ENCODE results near the gene TMEFF1. TPM values are rescaled to one million over a fixed set of nuclear protein-coding genes. Genes with fewer than 3 reads are reported as not detected.

Gene TMEFF1
- total and polyA plus RNA-seq, 2 of the 8 experiments (the other 6 are each of a cell fraction or from before 2014, with no cell fraction given), result 13.5 to 68.2 TPM

DNA sequence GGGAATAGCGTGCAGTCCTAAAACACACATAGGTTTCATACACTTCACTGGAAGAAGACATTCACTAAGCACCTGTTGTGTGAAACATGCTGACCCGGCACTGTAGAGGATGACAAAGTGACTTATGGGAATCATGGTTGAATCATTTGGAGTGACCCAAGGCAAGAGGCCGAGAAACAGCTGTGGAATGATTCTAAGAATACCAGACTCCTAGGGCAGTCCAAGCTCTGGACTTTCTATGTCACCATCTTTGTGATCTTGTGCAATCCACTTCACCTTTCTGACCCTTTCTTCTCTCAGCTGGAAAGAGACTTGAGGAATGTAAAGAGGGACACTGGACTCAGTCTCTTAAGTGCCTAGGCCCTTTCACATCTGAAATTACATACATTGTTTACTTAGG lies 32.9 kb upstream of the TMEFF1 start:
- TF ChIP-seq ASH2L (IDR thresholded peaks at IDR 0.05; ENCODE audit: low read length), result no peak
- TF ChIP-seq CEBPB (IDR thresholded peaks at IDR 0.05; ENCODE audit: low read depth, low read length), result 0 out of 2 replicates have a peak, but pooled peaks have one; percentile 23
- H3K9me3 ChIP-seq (ENCODE audit: insufficient read depth in 2 of 2, low read depth in 1 of 2, low read length in 1 of 2), result no peaks in the 10 kb centered on the region
- no peak overlapping the region for H4K5ac ChIP-seq (ENCODE audit: insufficient read length, low read depth, low read length)
- H3K23ac ChIP-seq (ENCODE audit: insufficient read length), result no peak overlapping the region
- H2BK12ac ChIP-seq (ENCODE audit: low read depth, low read length), result no peak overlapping the region
- no peak overlapping the region for H2BK5ac ChIP-seq (ENCODE audit: low read depth, low read length)
- H2BK15ac ChIP-seq (ENCODE audit: low read length), result no peak overlapping the region
- H3K56ac ChIP-seq (replicated peaks; ENCODE audit: insufficient read length, low read depth, low read length), result no peak overlapping the region
- WGBS, 2 experiments (ENCODE audit: extremely low coverage in 1 of 2, insufficient coverage in 1 of 2, insufficient read length in 1 of 2, insufficient replicate concordance in 2 of 2, low coverage in 1 of 2, low lambda C conversion rate in 2 of 2, missing lambda C conversion rate in 1 of 2), result 95% methylated on average over 3 of the region's 3 CpGs; no CpG with 5 or more reads in 1 of the 2 experiments
- H3K27ac ChIP-seq (ENCODE audit: low read depth, low read length), result no peak overlapping the region
- no peak overlapping the region for H3K14ac ChIP-seq (ENCODE audit: insufficient read length)
- H3K27me3 ChIP-seq (replicated peaks in 1 of 4; ENCODE audit: control insufficient read depth in 3 of 4, extremely low read depth in 1 of 4, insufficient read depth in 3 of 4, low read length in 3 of 4), result no peaks in the 10 kb centered on the region
- H4K8ac ChIP-seq (ENCODE audit: extremely low read depth, insufficient read depth, low read length), result no peak overlapping the region
- peaks cover 5 to 39% of the 10 kb centered on the region in 2 experiments; a peak in 3 of 4 replicates for H3K79me2 ChIP-seq (ENCODE audit: control insufficient read depth in 1 of 2, insufficient read depth in 2 of 2, low read length in 2 of 2)
- H3K36me3 ChIP-seq (ENCODE audit: control insufficient read depth in 2 of 4, insufficient read depth in 4 of 4, low read length in 3 of 4), result peaks cover 0 to 6% (median 0%) of the 10 kb centered on the region in 4 experiments; a peak in 2 of 8 replicates
- FAIRE-seq (no peak), DNase-seq (ENCODE audit: low read depth in 1 of 2, low spot score in 2 of 2) (no peak)
- no peak overlapping the region for H3K4me3 ChIP-seq (ENCODE audit: extremely low read depth in 1 of 4, insufficient read depth in 2 of 4, low read depth in 3 of 4, low read length in 4 of 4)
- peaks cover 7% of the 10 kb centered on the region; the same call in 1 of the 2 replicates for H3K79me1 ChIP-seq (ENCODE audit: low read depth, low read length)
- H3K4me2 ChIP-seq (ENCODE audit: insufficient read depth in 1 of 2, low read depth in 2 of 2, low read length in 2 of 2), result no peak overlapping the region
- no peaks in the 10 kb centered on the region for H3K23me2 ChIP-seq (ENCODE audit: low read depth, low read length)
- POLR2A ChIA-PET (ENCODE audit: partially characterized antibody), result interaction anchor here (0.6 kb wide), 1 partner anchor 88 kb away, joined by 3 read pairs; no protein-coding TSS in a partner anchor
- H2AK5ac ChIP-seq (ENCODE audit: low read depth, low read length), result no peak overlapping the region
- CTCF ChIA-PET (ENCODE audit: partially characterized antibody), result interaction anchor here (1.5 to 2.1 kb wide), 3 partner anchors 11 to 162 kb away, joined by 4 to 6 read pairs (median 5); no protein-coding TSS in a partner anchor
- H2BK120ac ChIP-seq (replicated peaks; ENCODE audit: low read depth, low read length), result no peak overlapping the region
- no peaks in the 10 kb centered on the region for H4K20me1 ChIP-seq (replicated peaks in 1 of 2; ENCODE audit: control insufficient read depth in 1 of 2, insufficient read depth in 2 of 2, low read length in 2 of 2)
- H2BK20ac ChIP-seq (ENCODE audit: low read length), result no peak overlapping the region
- no peak overlapping the region for H4K91ac ChIP-seq (replicated peaks; ENCODE audit: insufficient read length, low read length)
- peaks cover 0 to 2% (median 0%) of the 10 kb centered on the region in 4 experiments; a peak in 1 of 7 replicates for H3K4me1 ChIP-seq (replicated peaks in 1 of 4; ENCODE audit: control insufficient read depth in 3 of 4, insufficient read depth in 4 of 4, low read length in 3 of 4)
- H2AFZ ChIP-seq (ENCODE audit: low read length), result no peak overlapping the region
- H3K9ac ChIP-seq (replicated peaks in 1 of 4; ENCODE audit: extremely low read depth in 1 of 4, low read depth in 3 of 4, low read length in 3 of 4), result no peak overlapping the region
- H3K18ac ChIP-seq (ENCODE audit: extremely low read depth, low read length), result no peak overlapping the region
- no peak overlapping the region for H3K4ac ChIP-seq (replicated peaks; ENCODE audit: insufficient read length, low read depth, low read length)
